Thyroid gland (tissue), 4 donors: ENCODE measurements around the gene STUB1. TPM values are rescaled to one million over a fixed set of nuclear protein-coding genes. Genes with fewer than 3 reads are reported as not detected.

Experiments used
- DNase-seq, 2 donors: peaks; one replicate each; pipeline ENCODE4 v3.0.0-alpha.2; 2019
- H3K27ac ChIP-seq, 3 donors: fragments of 200-600 bp; sonication (generic); 1 replicate in 2 of 3; 2 replicates in 1 of 3; pipeline ENCODE4 v1.5.1; 2016 to 2019; ENCODE audit warnings: mild to moderate bottlenecking in 1 of 3, moderate library complexity in 1 of 3
- H3K27me3 ChIP-seq: fragments of 200-600 bp; sonication (generic); one replicate; pipeline ENCODE4 v1.5.1; 2019
- H3K36me3 ChIP-seq, 2 donors: fragments of 200-600 bp; sonication (generic); one replicate each; pipeline ENCODE4 v1.5.1; 2016 to 2019
- H3K4me1 ChIP-seq, 2 donors: fragments of 200-600 bp; sonication (generic); one replicate each; pipeline ENCODE4 v1.5.1; 2017 to 2019
- H3K4me3 ChIP-seq, 3 donors: fragments of 200-600 bp; sonication (generic); replicated peaks in 1 of 3; 1 replicate in 2 of 3; 2 replicates in 1 of 3; pipeline ENCODE4 v1.5.1; 2016; ENCODE audit warnings: mild to moderate bottlenecking in 1 of 3
- H3K9me3 ChIP-seq: fragments of 200-600 bp; sonication (generic); one replicate; pipeline ENCODE4 v1.5.1; 2017
- POLR2A ChIP-seq, 2 donors: fragments of 450-650 bp; IDR thresholded peaks; one replicate each; pipeline ENCODE4 v1.6.1; 2017; ENCODE audit warnings: antibody characterized with exemption in 2 of 2, mild to moderate bottlenecking in 2 of 2, moderate library complexity in 1 of 2
- WGBS, 2 donors: methylation state at CpG; one replicate each; pipeline ENCODE4 v1.1.5; 2017; 5-methylcytosine and 5-hydroxymethylcytosine counted together
- intact Hi-C: fragments of 100-400 bp; cut with DNase I; formaldehyde crosslinking; loops from one replicate; pipeline ENCODE4 v1.15.1; 2023
- total RNA-seq, 4 donors: library from RNA; depleted of rRNA; stranded (reverse); fragments of >200 nt; gene quantifications; one replicate each; pipeline ENCODE4 v1.2.3, GENCODE V29; 2016
- TF ChIP-seq, protein P1 (sequence below), 6 experiments: fragments of 200-600 bp in 3 of 6; fragments of 450-650 bp in 3 of 6; sonication (generic) in 3 of 6; IDR thresholded peaks; one replicate each; pipeline ENCODE4 v1.5.1; 2016 to 2019; ENCODE audit warnings: antibody characterized with exemption in 6 of 6, mild to moderate bottlenecking in 2 of 6, inconsistent platforms in 1 of 6, moderate library complexity in 1 of 6

Gene STUB1
- total RNA-seq, 4 donors from 2014 or later = 134 to 206 (median 162) TPM

DNA sequence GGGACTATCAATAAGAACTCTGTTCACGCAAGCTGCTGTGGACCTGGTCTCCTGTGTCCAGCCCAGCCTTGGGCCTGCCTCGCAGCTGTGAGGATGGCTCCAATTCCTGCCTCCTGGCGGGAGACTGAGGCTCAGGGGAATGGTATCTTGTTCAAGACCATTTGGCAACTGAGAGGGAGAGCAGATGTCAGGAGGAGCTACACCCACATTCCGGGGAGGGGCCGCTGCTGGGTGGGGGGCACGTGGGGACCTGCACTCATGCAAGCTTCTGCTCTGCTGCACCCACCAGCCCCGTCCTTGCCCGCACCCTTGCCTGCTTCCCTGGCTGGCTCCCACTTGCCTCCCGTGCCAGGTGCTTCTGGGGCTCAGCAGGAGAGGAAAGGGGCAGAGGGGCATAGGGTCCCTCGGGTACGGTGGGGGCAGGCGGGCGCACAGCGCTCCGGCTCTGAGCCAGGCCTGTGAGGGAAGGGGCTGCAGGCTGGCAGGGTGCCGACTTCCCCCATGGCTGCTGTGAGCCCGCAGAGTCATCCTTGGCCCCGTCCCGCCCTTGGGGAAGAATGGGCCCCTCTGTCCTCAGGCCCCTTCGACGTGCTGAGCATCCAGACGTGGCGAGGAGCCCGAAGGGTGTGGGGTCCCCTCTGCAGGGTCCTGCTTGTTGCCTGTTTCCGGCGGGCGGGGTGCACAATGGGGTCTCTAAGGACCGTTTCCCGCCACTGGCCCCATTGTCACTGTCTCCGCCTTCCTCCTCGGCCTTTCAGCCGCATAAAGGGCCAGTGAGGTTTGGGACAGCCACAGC, 37.4 kb downstream of the STUB1 start:
- TF ChIP-seq, protein P1, sequence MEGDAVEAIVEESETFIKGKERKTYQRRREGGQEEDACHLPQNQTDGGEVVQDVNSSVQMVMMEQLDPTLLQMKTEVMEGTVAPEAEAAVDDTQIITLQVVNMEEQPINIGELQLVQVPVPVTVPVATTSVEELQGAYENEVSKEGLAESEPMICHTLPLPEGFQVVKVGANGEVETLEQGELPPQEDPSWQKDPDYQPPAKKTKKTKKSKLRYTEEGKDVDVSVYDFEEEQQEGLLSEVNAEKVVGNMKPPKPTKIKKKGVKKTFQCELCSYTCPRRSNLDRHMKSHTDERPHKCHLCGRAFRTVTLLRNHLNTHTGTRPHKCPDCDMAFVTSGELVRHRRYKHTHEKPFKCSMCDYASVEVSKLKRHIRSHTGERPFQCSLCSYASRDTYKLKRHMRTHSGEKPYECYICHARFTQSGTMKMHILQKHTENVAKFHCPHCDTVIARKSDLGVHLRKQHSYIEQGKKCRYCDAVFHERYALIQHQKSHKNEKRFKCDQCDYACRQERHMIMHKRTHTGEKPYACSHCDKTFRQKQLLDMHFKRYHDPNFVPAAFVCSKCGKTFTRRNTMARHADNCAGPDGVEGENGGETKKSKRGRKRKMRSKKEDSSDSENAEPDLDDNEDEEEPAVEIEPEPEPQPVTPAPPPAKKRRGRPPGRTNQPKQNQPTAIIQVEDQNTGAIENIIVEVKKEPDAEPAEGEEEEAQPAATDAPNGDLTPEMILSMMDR (IDR thresholded peaks at IDR 0.05) = no peak
- TF ChIP-seq POLR2A (IDR thresholded peaks at IDR 0.05) = no peak
- H3K27me3 ChIP-seq = no peaks in the 10 kb centered on the region
- intact Hi-C loops = loop anchor here (10.0 kb wide), 1 partner anchor 337 kb away; no protein-coding TSS in a partner anchor
- no peak overlapping the region for H3K4me3 ChIP-seq
- H3K36me3 ChIP-seq = no peaks in the 10 kb centered on the region
- H3K4me1 ChIP-seq = peaks cover 29 to 54% of the 10 kb centered on the region in 2 donors
- H3K9me3 ChIP-seq = no peaks in the 10 kb centered on the region
- H3K27ac ChIP-seq = no peak overlapping the region
- DNase-seq = no peak
- WGBS, 2 donors = 77% methylated on average over 27 to 28 of the region's 32 CpGs

DNA sequence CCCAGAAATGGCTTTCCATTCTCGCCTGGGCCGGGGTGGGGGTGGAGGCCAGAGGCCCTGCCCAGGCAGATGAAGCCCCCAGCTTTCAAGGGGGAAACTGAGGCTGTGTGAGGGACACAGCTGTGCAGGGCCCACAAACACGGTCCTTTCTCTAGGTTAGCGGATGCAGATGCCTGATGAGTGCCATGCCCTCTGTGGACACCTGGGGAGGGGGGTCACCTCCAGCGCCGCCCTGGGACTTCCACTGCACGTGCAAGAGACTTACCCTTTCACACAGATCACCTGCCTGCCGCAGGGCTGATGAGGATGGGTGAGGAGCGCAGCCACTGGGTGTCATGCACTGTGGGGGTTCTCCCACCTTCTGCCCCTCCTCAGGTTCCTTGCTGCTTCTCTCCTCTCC, 38.2 kb downstream of the STUB1 start:
- Histone ChIP-seq H3K36me3 (no peaks in the 10 kb centered on the region), H3K27ac (no peak overlapping the region), H3K9me3 (no peaks in the 10 kb centered on the region), H3K27me3 (no peaks in the 10 kb centered on the region), H3K4me3 (no peak overlapping the region), H3K4me1 (peaks cover 29 to 54% of the 10 kb centered on the region in 2 donors)
- 89 to 100% methylated on average over 1 to 8 of the region's 9 CpGs for WGBS, 2 donors
- intact Hi-C loops = loop anchor here (10.0 kb wide), 1 partner anchor 336 kb away; no protein-coding TSS in a partner anchor
- no peak for TF ChIP-seq POLR2A (IDR thresholded peaks at IDR 0.05)
- TF ChIP-seq, protein P1 (IDR thresholded peaks at IDR 0.05) = no peak
- no peak for DNase-seq

DNA sequence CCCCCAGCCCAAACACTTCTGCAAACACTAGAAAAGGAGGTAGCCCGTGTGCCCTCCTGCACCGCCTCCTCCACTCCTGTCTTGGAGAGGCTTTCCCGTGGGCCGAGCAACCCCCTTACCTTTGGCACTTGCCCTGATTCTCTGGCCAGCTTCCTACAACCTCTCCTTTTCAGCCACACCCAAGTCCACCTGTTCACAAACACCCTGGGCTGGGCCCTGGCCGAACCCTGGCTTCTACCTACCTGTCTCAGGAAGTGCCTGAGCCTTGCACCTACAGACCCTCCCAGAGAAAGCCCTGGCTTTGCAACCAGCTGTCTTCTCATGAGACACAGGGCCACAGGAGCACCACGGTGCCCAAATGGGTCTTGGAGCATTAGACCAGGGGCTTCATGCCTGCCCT, 38.7 kb downstream of the STUB1 start:
- no peak for TF ChIP-seq POLR2A (IDR thresholded peaks at IDR 0.05)
- TF ChIP-seq, protein P1 (IDR thresholded peaks at IDR 0.05) = no peak
- intact Hi-C loops = loop anchor here (10.0 kb wide), 1 partner anchor 336 kb away; no protein-coding TSS in a partner anchor
- Histone ChIP-seq H3K9me3 (no peaks in the 10 kb centered on the region), H3K27ac (no peak overlapping the region), H3K4me1 (peaks cover 29 to 54% of the 10 kb centered on the region in 2 donors), H3K4me3 (no peak overlapping the region), H3K36me3 (no peaks in the 10 kb centered on the region), H3K27me3 (no peaks in the 10 kb centered on the region)
- 51 to 59% methylated on average over 6 of the region's 6 CpGs for WGBS, 2 donors
- no peak for DNase-seq

DNA sequence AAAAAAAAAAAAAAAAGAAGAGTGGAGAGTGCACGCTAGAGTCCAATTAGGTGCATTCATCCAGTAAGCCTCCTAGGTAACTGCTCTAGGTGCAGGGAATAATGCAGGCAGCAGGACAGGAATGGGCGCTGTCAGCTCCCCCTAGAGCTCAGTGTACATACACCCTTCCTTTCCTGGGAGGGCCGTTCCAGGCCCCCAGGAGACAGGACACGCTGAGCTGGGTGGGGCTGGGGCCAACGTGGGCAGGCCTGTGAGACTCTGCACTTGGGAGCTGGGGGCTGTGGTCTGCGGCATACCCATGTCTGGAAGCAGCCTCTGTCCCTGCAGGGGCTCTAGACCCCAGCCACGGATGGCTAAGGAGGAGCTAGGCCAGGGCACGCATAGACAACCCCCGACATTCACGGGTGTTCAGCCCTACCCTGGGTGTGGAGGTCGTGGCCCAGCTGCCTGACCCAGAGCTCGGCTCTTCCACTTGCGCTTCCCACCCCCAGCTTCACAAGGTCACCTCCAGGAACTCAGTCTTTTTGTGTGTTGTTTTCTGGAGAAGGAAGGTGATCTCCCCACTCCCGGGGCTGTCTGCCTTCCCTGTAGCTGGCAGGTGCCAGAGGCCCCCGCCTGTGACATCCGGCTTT, 39.7 kb downstream of the STUB1 start:
- no peaks in the 10 kb centered on the region for H3K27me3 ChIP-seq
- no peaks in the 10 kb centered on the region for H3K9me3 ChIP-seq
- WGBS, 2 donors = 5 to 7% methylated on average over 14 to 15 of the region's 16 CpGs
- TF ChIP-seq, protein P1 (IDR thresholded peaks at IDR 0.05) = peak in 2 of 6 experiments; percentile 6 to 26
- no peak for TF ChIP-seq POLR2A (IDR thresholded peaks at IDR 0.05)
- intact Hi-C loops = loop anchor here (10.0 kb wide), 1 partner anchor 335 kb away; no protein-coding TSS in a partner anchor
- no peaks in the 10 kb centered on the region for H3K36me3 ChIP-seq
- H3K4me1 ChIP-seq = peaks cover 24 to 46% of the 10 kb centered on the region in 2 donors
- H3K27ac ChIP-seq = peak overlapping the region in 2 of 3 donors; percentile 73 to 86
- H3K4me3 ChIP-seq = peak overlapping the region in 2 of 3 donors; percentile 46 to 84
- DNase-seq = no peak
